SK-N-SH (cell line): ENCODE measurements around the gene LTBP1.

Source experiments
- CTCF ChIP-seq: fragments of 200-600 bp; sonication (generic); IDR thresholded peaks from 2 replicates; pipeline ENCODE4 v1.6.1; 2017; ENCODE audit warnings: antibody characterized with exemption, mild to moderate bottlenecking, moderate library complexity
- EP300 ChIP-seq, 2 experiments: IDR thresholded peaks; 2 replicates each; pipeline versions ENCODE4 v1.4.0 to v1.6.1; 2012; ENCODE audit warnings: borderline replicate concordance in 1 of 2, low read depth in 1 of 2, low read length in 1 of 2
- EZH2phosphoT487 ChIP-seq: fragments of 200-600 bp; sonication (generic); IDR thresholded peaks from 2 replicates; pipeline ENCODE4 v1.6.1; 2017; ENCODE audit warnings: low read depth, mixed run types, mild to moderate bottlenecking, antibody characterized with exemption, moderate library complexity, borderline replicate concordance
- FOXM1 ChIP-seq: IDR thresholded peaks from 2 replicates; pipeline ENCODE4 v1.4.0; 2012; ENCODE audit warnings: low read depth, mild to moderate bottlenecking
- GABPA ChIP-seq: IDR thresholded peaks from 2 replicates; pipeline ENCODE4 v1.4.0; 2012; ENCODE audit warnings: low read depth, mild to moderate bottlenecking
- JUND ChIP-seq: IDR thresholded peaks from 2 replicates; pipeline ENCODE4 v1.4.0; 2012
- SMC3 ChIP-seq: IDR thresholded peaks from 2 replicates; pipeline ENCODE4 v1.6.1; 2012; ENCODE audit warnings: low read depth, low read length, improper control_type of control experiment
- TAF1 ChIP-seq: IDR thresholded peaks from 2 replicates; pipeline ENCODE4 v1.6.1; 2012; ENCODE audit warnings: low read depth, mild to moderate bottlenecking, low read length, moderate library complexity, borderline replicate concordance
- USF1 ChIP-seq: IDR thresholded peaks from 2 replicates; pipeline ENCODE4 v1.4.0; 2012; ENCODE audit warnings: low read depth, borderline replicate concordance
- ZBTB33 ChIP-seq: IDR thresholded peaks from 2 replicates; pipeline ENCODE4 v1.4.0; 2012; ENCODE audit warnings: low read depth, borderline replicate concordance

- no peak for TF ChIP-seq EP300 (IDR thresholded peaks at IDR 0.05; ENCODE audit: borderline replicate concordance in 1 of 2, low read depth in 1 of 2, low read length in 1 of 2)
- no peak for TF ChIP-seq CTCF
- TF ChIP-seq JUND, result no peak
- TF ChIP-seq GABPA, result no peak
- no peak for TF ChIP-seq FOXM1
- TF ChIP-seq SMC3, result no peak
- no peak for TF ChIP-seq ZBTB33
- TF ChIP-seq EZH2phosphoT487, result no peak
- no peak for TF ChIP-seq TAF1
- TF ChIP-seq USF1, result no peak
These were observed 1.5 kb upstream of the LTBP1 start for GRCh38 chr2:32945286-32945685.
